8988T (cell line): Measurements from ENCODE around the gene KCND2.
"Not testable (repeated sequence)": the region's sequence is repeated elsewhere in the genome, so short reads cannot be mapped to it uniquely, and the experiment has no call there.

ENCODE experiments used
- DNase-seq: peaks from one replicate; pipeline ENCODE4 v3.0.0; 2011

The KCND2 gene

GRCh38 chr7:120588862-120589261 lies 315.9 kb downstream of the KCND2 start:
- no peak for DNase-seq

- no peak for DNase-seq
Observed at GRCh38 chr7:120600607-120601006, 327.6 kb downstream of the KCND2 start.

- DNase-seq, result no peak
Observed at GRCh38 chr7:120603366-120603765, 330.4 kb downstream of the KCND2 start.

- DNase-seq, result no peak
Observed at GRCh38 chr7:120609136-120609753, 336.3 kb downstream of the KCND2 start.

GRCh38 chr7:120611975-120612374 lies 339.0 kb downstream of the KCND2 start:
- DNase-seq, result no peak

- DNase-seq, result no peak
Observed at GRCh38 chr7:120615703-120616102, 342.7 kb downstream of the KCND2 start.

- DNase-seq, result no peak
Observed at GRCh38 chr7:120617275-120617674, 344.3 kb downstream of the KCND2 start.

- DNase-seq, result no peak
Observed at GRCh38 chr7:120628251-120628650, 355.3 kb downstream of the KCND2 start.

- no peak for DNase-seq
Observed at GRCh38 chr7:120639884-120640283, 366.9 kb downstream of the KCND2 start.

GRCh38 chr7:120645966-120646365 lies 373.0 kb downstream of the KCND2 start:
- no peak for DNase-seq

GRCh38 chr7:120654241-120654640 lies 381.3 kb downstream of the KCND2 start:
- no peak for DNase-seq

GRCh38 chr7:120658516-120658915 lies 385.5 kb downstream of the KCND2 start:
- DNase-seq, result no peak

GRCh38 chr7:120662291-120662690 lies 389.3 kb downstream of the KCND2 start:
- DNase-seq, result no peak

- no peak for DNase-seq
Observed at GRCh38 chr7:120665068-120665467, 392.1 kb downstream of the KCND2 start.

GRCh38 chr7:120675076-120675475 lies 402.1 kb downstream of the KCND2 start:
- DNase-seq, result no peak

- DNase-seq, result no peak
Observed at GRCh38 chr7:120677535-120677934, 404.6 kb downstream of the KCND2 start.

GRCh38 chr7:120680985-120681384 lies 408.0 kb downstream of the KCND2 start:
- no peak for DNase-seq

- DNase-seq, result no peak
Observed at GRCh38 chr7:120684463-120684862, 411.5 kb downstream of the KCND2 start.

GRCh38 chr7:120691915-120692314 lies 418.9 kb downstream of the KCND2 start:
- DNase-seq, result no peak

GRCh38 chr7:120695848-120696247 lies 422.9 kb downstream of the KCND2 start:
- no peak for DNase-seq

- no peak for DNase-seq
Observed at GRCh38 chr7:120700796-120701195, 427.8 kb downstream of the KCND2 start.

GRCh38 chr7:120702408-120702807 lies 429.4 kb downstream of the KCND2 start:
- DNase-seq, result not testable (repeated sequence)

- DNase-seq, result no peak
Observed at GRCh38 chr7:120703585-120704240, 430.7 kb downstream of the KCND2 start.

GRCh38 chr7:120709252-120709971 lies 436.4 kb downstream of the KCND2 start:
- no peak for DNase-seq
